ENCODE results near the gene EXOC8. TPM values are rescaled to one million over a fixed set of nuclear protein-coding genes. Genes with fewer than 3 reads are reported as not detected.

The EXOC8 gene
- total and polyA plus RNA-seq, 2 donors (not counting 3 experiments of a cell fraction or from before 2014, with no cell fraction given): 2.8 to 13.2 TPM

GRCh38 chr1:231357187-231357772 lies 19.6 kb upstream of the EXOC8 start:
- Histone ChIP-seq H3K27me3 (ENCODE audit: control insufficient read depth in 2 of 2, insufficient read depth in 2 of 2, low read length in 2 of 2) (no peaks in the 10 kb centered on the region), H3K4me2 (ENCODE audit: insufficient read depth, low read length) (no peak overlapping the region), H4K20me1 (replicated peaks; ENCODE audit: control insufficient read depth, extremely low read depth, insufficient read depth, low read length) (no peaks in the 10 kb centered on the region), H3K4me3 (replicated peaks in 1 of 3; ENCODE audit: insufficient read depth in 1 of 3, low read depth in 1 of 3, low read length in 3 of 3) (no peak overlapping the region), H3K4me1 (ENCODE audit: control insufficient read depth, extremely low read depth, insufficient read depth, low read length) (peaks cover 8% of the 10 kb centered on the region), H3K9ac (replicated peaks; ENCODE audit: extremely low read depth, insufficient read depth, low read length) (no peak overlapping the region), H3K9me1 (replicated peaks; ENCODE audit: control insufficient read depth, extremely low read depth, insufficient read depth, low read length) (no peaks in the 10 kb centered on the region), H3K79me2 (ENCODE audit: control insufficient read depth, insufficient read depth, low read length) (no peaks in the 10 kb centered on the region), H2AFZ (ENCODE audit: low read depth, low read length) (no peak overlapping the region), H3K36me3 (ENCODE audit: control insufficient read depth in 2 of 2, extremely low read depth in 1 of 2, insufficient read depth in 2 of 2, low read length in 2 of 2) (no peaks in the 10 kb centered on the region), H3K27ac (ENCODE audit: insufficient read depth, low read depth, low read length) (no peak overlapping the region), H3K9me3 (replicated peaks; ENCODE audit: control insufficient read depth, insufficient read depth, low read length) (no peaks in the 10 kb centered on the region)
- no TSS peak for BruUV-seq (replicated peaks)
- POLR2A ChIA-PET: interaction anchor here (0.7 kb wide), 1 partner anchor 133 kb away, joined by 3 read pairs; no protein-coding TSS in a partner anchor
- FAIRE-seq (no peak), DNase-seq (ENCODE audit: low read depth, low spot score) (no peak)
- dilution Hi-C loops (cut with MboI; ENCODE audit: extremely low pct_ligation_motif_present, low sequenced_read_pairs) (no loop called here), intact Hi-C loops (cut with micrococcal nuclease) (loop anchor here (1.0 kb wide), 1 partner anchor 247 kb away; no protein-coding TSS in a partner anchor)
- CTCF ChIA-PET: interaction anchor here (0.6 to 4.1 kb wide), 23 partner anchors 8 to 249 kb away, joined by 3 to 47 read pairs (median 5); partner anchors contain the start of genes EGLN1, EXOC8 and SPRTN
- no peak for TF ChIP-seq FOS (IDR thresholded peaks at IDR 0.05; ENCODE audit: borderline replicate concordance, insufficient read depth, low read length)
- TF ChIP-seq, protein P1, sequence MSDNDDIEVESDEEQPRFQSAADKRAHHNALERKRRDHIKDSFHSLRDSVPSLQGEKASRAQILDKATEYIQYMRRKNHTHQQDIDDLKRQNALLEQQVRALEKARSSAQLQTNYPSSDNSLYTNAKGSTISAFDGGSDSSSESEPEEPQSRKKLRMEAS (IDR thresholded peaks at IDR 0.05; ENCODE audit: insufficient read depth, insufficient read length): no peak
- TF ChIP-seq GATA2 (IDR thresholded peaks at IDR 0.05; ENCODE audit: insufficient read depth, insufficient read length, low read depth, low read length): no peak
- no peak for TF ChIP-seq EZH2 (IDR thresholded peaks at IDR 0.05; ENCODE audit: borderline replicate concordance, low read depth, low read length, severe bottlenecking)
- TF ChIP-seq JUN (IDR thresholded peaks at IDR 0.05; ENCODE audit: borderline replicate concordance, insufficient read depth, insufficient read length, low read depth): no peak
- no peak for TF ChIP-seq POLR2AphosphoS5 (IDR thresholded peaks at IDR 0.05; ENCODE audit: insufficient read depth, low read depth, low read length)
- TF ChIP-seq POLR2A (IDR thresholded peaks at IDR 0.05; ENCODE audit: low read depth, low read length): no peak
- TF ChIP-seq CTCF (IDR thresholded peaks at IDR 0.05; ENCODE audit: extremely low read depth in 1 of 2, insufficient read depth in 1 of 2, low read depth in 1 of 2, low read length in 2 of 2): no peak
- no peak for TF ChIP-seq MYC (IDR thresholded peaks at IDR 0.05; ENCODE audit: low read depth, low read length)

Data from endothelial cell of umbilical vein (primary cell).